Smooth muscle cell of the brain vasculature (primary cell): ENCODE results near the gene DDX54.

Experiments used
- DNase-seq: peaks from one replicate; pipeline ENCODE4 v3.0.0-alpha.2; 2012; ENCODE audit warnings: low read depth, low spot score

DDX54 gene

DNA sequence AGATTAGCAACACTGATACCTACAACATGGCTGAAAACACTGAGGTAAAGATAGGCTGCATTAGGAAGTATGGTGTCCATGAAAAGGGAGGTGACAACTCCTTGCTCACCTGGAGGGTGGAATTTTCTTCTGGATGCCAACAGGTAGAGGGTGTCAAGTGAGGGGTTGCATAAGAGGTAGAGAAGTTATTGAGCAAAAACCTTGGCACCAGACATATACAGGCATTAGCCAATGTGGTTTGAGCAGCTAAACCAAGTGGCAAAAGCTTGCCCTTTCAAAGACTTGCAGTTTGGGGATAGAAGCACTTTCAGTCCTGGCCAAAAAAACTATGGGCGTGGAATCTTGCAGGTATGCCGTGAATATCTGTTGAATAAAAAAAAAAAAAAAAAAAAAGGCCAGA lies 4.1 kb upstream of the DDX54 start:
- no peak for DNase-seq

DNA sequence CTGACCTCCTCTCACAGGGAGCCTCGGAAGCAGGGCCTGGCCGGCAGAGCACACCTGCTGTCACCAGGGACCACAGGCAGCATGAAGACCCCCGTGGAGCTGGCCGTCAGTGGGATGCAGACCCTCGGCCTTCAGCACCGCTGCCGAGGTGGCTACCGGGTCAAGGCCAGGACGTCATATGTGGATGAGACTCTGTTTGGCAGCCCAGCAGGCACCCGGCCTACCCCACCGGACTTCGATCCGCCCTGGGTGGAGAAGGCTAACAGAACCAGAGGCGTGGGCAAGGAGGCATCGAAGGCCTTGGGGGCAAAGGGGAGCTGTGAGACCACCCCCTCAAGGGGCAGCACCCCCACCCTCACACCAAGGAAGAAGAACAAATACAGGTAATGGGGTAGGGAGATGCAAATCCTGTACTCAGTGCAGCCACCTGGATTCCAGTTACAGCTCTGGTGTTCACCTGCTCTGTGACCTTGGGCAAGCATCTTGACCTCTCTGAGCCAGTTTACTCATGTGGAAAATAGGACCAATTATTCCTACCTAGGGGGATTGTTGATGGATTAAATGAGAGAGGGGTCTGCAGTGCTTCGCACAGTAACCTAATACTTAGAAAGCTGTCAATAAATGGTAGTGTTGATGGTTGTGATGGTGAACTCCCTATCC lies 1.5 kb upstream of the DDX54 start:
- DNase-seq = no peak

DNA sequence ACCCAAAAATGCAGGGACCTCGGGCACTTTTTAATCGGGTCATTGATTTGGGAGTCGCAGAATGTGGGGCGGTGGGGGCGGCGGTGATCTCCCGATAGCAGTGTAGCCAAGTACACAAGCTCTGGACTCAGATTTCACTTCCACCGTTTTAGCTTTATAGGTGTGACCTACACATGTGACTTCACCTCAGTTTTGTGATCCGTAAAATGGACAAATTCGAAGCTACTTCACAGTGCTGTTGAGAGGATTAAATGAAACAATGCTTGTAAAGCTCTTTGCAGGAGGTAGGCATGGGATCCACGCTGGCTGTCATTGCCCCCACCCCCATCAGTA lies 721 bp upstream of the DDX54 start:
- no peak for DNase-seq

DNA sequence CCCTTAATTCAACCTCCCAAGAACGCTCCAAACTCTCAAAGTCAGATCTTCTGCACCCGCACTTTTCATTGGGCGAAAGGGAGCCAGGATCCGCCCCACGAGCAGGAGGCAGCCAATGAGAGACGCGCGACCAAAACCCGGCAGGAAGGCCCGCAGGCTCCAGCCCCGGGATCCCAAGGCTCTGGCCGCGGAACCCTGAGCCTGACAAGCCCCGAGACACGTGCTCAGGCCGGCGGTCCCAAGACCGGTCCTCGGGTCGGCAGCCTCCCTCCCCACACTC lies 438 bp downstream of the DDX54 start:
- DNase-seq = peak; percentile 62

DNA sequence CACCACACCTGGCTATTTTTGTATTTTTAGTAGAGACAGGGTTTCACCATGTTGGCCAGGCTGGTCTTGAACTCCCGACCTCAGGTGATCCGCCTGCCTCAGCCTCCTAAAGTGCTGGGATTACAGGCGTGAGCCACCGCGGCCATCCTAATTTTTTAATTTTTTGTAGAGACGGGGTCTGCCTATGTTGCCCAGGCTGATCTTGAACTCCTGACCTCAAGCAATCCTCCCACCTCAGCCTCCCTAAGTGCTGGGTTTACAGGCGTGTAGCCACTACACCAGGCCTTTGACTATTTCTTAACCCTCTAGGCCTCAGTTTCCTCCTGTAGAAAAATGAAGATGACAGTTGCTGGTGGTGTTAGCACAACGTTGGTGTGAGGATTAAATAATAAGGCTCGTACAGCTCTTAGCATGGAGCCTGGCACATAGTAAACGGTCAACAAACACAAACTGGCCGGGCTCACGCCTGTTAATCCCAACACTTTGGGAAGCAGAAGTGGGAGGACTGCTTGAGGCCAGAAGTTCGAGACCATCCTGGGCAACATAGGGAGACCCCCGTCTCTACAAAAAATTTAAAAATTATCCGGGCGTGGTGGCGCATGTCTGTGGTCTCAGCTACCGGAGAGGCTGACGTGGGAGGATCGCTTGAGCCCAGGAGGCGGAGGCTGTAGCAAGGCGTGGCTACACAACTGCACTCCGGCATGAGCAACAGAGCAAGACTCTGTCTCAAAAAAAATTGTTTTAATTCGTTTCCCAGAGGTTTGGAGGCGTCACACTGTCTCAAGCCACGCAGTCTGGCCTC lies 979 bp downstream of the DDX54 start:
- no peak for DNase-seq

DNA sequence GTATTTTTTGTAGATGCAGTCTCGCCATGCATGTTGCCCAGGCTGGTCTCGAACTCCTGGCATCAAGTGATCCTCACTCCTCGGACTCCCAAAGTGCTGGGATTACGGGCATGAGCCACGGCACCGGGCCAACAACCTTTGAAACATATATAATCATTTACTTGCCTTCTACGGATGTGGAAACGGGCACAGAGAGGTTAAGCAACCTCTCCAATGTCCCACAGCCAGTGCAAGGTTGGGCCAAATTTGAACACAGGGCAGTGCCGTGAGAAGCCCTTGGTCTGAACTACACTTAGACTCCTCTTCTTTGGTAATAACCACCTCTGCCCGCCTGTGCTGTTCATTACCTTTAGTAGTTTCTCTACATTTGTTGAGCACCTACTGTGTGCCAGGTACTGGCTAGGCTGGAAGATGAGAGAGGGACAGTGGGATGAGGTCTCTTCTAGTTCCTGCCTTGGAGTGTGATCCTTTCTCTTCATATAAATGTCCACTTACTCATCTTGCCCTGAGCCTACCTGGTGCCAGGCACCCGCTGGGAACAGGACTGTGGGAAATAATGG lies 2.2 kb downstream of the DDX54 start:
- no peak for DNase-seq

DNA sequence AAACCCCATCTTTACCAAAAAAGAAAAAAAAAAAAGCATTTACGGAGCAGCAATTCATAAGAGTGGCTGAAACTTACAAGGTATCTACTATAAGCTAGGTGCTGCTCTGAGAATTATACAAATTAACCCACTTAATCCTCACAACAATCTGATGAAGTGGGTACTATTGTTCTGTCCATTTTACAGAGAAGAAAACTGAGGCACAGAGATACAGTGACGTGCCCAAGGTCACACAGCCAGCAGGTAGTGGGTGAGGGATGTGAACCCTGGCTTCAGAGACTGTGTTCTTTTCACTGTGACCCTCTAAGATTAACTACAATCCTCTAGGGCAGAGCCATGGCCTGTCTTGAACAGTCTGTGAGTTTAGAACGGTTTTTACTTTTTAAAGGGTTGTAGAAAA lies 3.3 kb downstream of the DDX54 start:
- DNase-seq = no peak

DNA sequence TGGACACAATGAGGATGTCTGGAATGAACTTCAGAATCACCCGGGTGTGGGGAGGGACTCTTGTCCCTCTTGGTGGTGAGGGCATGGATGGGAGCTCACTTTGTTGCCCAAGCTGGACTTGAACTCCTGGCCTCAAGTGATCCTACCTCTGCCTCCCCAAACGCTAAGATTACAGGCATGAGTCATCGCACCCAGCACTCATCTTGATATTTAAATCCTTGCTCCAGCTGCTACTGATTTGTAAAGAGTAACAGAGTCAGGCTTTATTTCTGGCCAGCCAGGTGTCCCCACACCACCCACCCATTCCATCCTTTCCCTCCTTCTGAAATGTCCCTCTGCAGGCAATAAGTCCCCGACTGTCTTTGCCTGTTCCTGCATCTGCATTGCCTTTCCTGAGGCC lies 4.9 kb downstream of the DDX54 start:
- DNase-seq = no peak

DNA sequence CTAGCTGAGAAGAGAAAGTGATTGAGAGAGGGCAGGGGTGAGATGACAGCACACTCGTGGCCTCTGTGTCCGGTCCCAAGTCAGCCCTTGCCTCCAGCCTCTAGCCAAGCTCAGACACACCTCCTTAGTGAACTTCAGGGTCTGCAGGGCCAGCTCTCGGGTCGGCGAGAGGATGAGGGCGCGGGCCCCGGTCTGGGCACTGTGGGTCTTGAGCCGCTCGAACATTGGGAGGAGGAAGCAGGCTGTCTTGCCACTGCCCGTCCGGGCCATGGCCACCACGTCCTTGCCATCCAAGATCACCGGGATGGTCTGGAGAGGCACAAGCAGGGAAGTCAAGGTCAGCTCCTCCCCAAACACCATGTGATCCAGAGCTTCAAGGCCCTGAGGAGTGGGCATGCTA lies 6.3 kb downstream of the DDX54 start:
- no peak for DNase-seq

DNA sequence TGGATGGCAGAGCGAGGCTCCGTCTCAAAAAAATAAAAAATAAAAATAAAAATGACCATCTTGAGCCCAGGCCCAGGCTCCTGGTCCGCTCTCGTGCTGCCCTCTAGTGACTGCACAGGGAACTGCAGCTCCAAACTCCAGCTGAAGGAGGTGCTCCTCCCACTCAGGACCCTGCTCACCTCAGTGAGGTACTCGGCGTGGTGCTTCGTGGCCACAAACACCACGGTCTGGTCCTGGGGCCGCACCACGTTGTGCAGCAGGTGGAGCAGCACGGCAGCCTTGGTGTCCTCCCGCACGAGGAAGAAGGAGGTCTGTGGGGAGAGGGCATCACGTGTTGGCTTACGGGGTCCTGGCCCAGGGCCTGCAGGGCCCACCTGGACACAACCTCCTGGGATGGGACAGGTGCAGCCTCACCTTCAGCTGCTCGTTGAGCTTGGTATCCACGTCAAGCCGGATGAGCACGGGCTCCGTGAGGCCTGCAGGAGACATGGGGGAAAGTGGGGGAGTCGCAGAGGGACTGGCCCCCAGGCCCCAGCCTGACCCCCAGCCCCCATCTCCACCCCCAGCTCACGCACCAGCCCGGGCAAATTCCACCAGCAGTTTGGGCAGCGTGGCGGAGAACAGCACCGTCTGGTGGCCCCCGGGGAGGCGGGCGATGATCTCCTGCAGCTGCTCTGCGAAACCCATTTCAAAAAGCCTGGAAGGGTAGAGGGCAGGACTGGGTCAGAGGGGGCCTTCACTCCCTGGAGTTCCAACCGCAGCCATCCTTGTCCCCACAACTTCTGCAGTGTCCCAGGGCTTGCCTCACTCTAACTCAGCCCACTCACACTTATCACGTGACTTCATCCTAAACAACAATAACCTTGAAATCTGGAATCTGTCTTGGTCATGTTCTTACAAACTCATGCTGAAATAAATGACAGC lies 10.6 kb downstream of the DDX54 start:
- DNase-seq = peak; percentile 56

DNA sequence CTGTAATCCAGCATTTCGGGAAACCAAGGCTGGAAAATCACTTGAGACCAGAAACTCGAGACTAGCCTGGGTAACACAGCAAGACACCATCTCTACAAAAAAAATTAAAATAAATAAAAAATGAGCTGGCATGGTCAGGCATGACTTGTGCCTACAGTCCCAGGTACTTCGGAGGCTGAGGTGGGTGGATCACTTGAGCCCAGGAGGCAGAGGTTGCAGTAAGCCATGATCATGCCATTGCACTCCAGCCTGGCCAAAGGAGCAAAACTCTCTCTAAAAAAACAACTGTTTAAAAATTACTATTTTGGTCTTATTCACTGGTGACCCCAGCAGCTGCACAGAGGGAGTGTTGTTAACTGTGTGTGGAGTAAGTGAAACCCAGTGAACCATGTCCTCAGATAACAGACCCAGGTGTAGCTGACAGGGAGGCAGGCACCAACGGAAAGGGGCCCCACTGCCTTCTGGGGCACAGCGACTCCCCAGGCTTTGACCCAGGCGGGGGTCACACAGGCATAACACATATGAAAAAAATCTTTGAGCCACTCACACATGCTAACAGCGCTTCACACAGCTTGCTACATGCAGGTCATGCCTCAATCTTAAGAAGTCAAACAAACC lies 12.1 kb downstream of the DDX54 start:
- DNase-seq = no peak

DNA sequence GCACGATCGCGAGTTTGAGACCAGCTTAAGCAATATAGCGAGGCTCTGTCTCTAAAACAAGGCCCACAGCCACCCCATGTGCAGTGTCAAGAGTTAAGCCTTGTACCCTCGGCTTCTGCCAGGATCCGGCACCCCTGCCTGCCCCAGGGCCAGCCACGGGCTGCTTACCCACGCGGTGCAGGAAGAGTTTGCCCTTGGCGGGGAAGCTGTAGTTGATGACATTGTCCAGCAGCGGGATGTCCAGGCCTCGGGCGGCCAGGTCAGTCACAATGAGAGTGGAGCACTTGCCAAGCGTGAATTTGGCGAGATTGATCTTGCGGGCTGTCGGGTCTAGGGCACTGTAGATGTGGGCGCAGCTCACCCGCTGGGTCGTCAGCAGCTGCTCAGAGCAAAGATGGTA lies 13.1 kb downstream of the DDX54 start:
- DNase-seq = no peak

DNA sequence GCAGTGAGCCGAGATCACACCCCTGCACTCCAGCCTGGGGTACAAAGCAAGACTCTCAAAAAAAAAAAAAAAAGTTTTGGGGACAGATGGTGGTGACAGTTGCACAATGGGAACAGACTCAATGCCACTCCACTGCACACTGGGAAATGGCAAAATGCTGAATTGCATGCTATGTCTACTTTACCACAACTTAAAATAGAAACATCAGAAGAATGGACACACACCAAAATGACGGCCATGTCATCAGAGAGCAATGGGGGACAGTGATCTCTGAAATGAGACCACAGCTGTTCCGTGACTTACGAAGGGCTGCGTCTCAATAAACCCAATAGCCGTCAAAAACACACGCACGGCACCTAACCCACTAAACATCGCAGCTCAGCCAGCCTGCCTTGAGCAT lies 13.7 kb downstream of the DDX54 start:
- no peak for DNase-seq

DNA sequence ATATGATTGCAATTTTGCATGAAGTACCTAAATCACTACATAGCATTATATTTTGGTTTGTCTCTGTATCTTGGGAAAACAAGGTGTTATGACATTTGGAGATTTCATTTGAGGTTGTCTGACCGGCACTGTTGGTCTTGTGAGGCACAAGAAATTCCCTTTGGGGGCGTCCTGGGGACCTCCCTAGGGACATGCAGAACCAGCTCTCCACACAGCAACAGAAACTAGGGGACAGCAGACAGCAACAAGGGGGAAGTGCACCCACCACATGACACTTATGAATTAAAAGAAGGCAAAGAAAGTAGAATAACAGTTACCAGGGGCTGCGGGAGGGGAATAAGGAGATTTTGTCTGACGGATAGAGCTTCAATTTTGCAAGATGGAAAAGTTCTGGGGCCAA lies 14.4 kb downstream of the DDX54 start:
- no peak for DNase-seq

DNA sequence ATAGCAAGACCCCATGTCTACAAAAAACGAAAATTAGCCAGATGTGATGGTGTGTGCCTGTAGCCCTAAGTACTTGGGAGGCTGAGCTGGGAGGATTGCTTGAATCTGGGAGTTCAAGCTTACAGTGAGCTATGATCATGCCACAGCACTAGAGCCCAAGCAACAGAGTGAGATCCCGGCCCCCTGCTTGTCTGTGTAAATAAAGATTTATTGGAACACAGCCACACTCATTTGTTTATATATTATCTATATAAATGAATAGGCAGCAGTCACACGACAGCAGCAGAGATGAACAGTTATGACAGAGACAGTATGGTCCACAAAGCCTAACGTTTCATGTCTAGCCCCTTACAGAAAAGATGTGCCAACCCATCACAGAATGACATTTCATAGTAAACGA lies 14.8 kb downstream of the DDX54 start:
- DNase-seq = no peak

DNA sequence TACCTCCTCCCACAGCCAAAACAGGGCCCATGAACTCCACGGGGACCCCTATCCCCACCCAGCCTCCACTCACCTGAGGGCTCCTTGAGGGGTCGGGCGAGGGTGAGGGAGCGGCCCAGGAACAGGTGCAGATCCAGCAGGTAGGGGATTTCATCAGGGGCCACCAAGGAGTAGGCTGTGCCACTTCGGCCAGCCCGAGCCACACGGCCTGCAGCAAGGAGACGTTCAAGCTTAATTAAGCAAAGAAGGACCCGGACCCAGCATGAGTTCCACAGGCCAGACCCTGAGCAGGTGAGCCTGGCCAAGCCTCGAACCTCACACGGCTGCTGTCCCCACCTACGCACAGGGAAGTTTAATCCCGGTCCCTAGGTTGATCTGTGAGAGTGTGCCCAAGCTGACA lies 15.6 kb downstream of the DDX54 start:
- DNase-seq = no peak

DNA sequence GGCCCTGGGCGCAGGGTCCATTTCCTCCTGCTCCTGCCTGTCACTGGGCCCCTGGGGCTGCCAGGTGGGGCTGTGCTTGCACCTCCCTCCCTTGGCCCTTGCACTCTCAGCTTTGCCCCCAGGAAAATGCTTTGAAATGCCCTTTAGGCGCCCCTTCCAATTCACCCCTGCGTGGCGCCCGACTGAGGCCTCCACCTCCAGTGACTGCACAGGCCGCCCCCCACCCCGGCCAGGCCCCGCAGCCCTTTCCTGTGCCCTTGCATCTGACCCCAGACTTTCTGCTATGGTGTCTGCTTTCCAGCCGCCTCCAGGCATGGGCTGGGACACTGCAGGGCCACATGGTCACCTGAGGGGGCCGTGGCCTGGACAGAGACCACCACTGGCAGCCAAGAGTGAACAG lies 17.4 kb downstream of the DDX54 start:
- DNase-seq = no peak

DNA sequence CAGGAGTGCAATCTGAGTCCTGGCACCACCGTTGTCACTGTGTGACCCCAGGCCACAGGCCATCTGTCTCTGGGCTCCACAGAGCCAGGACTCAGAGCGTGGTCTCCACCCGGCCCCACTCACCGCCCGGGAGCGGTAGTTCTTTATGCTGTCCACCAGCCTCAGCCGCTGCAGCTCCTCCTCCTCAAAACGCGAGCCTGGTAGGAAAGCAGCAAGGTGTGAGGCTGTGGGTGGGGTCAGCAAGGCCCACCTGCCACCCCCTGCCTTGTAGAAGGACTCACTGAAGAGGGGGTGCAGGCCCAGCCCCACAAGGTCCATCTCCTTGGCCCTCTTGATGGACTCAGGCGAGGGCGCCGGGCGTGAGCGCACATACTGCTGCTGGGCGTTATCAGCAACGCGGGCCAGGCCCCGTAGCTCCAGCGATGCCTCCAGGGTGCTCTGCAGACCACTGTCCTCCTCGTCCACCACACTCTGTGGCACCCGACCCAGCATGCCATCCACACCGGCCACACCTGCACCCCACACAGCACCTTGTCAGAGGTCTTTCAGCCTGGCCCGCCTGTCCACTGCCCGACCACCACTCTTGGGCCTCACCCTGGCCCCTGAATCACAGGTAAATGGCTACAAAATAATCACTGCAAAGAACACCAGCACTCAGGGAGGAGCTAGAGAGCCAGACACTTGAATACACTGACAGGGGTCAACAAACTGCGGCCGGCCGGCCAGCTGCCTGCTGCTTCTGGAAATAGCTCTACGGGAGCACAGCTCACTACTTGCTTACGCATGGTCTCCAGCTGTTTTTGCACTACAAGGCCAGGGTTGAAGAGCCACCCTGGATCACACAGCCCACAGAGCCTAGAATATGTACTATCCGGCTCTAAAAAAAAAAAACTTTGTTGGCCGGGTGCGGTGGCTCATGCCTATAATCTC lies 19.5 kb downstream of the DDX54 start:
- DNase-seq = peak; percentile 76

DNA sequence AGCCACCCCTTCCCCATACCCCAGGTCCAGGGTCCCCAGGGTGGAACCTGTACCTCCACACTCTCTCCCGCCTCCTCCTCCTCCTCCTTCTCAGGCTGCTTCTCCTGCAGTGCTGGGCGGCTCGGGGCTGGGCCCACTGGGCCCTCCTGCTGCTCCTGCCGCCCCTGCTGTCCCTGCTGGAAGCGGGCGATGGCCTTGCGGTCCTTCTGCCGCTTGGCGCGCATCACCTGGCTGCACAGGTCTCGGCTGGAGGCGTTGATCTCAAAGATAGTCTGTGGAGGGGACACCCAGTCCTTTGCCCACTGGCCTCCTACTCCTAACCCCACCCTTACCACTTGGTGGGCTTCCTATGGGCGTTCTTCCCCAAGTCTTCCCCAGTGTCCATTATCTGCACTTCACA lies 21.3 kb downstream of the DDX54 start:
- no peak for DNase-seq

DNA sequence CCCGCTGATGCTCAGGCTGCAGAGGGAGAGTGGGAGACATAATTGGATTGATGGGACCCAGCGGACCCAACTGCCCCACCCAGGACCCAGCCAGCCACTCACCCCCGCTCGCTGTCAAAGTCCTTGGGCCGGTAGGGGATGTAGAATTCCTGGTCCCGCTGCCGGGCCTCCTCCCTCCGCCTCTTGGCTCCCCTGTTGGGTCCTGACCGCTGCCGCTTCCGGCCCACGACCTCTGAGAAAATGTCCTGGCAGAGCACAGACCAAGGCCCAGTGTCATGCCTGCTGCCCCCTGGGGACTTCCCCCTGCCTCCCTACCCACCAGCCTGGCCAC lies 22.3 kb downstream of the DDX54 start:
- no peak for DNase-seq
